HCT116 (cell line): ENCODE measurements around the gene TANC1.

Source experiments
- CEBPB ChIP-seq: IDR thresholded peaks from 2 replicates; pipeline ENCODE4 v1.6.1; 2012; ENCODE audit warnings: low read depth
- ELF1 ChIP-seq: IDR thresholded peaks from 2 replicates; pipeline ENCODE4 v1.6.1; 2012; ENCODE audit warnings: low read depth, borderline replicate concordance
- EZH2phosphoT487 ChIP-seq: fragments of 200-600 bp; IDR thresholded peaks from 2 replicates; pipeline ENCODE4 v1.6.1; 2018; ENCODE audit warnings: antibody characterized with exemption, borderline replicate concordance
- ZNF274 ChIP-seq: fragments of 200-500 bp; sonication (Bioruptor generic); IDR thresholded peaks from 2 replicates; pipeline ENCODE4 v1.6.1; 2014; ENCODE audit warnings: mild to moderate bottlenecking, low read depth, low read length, inconsistent platforms
- TF ChIP-seq, protein P1 (sequence below), 3 experiments: fragments of 200-600 bp in 1 of 3; sonication (generic) in 1 of 3; IDR thresholded peaks in 2 of 3; conservative IDR thresholded peaks in 1 of 3; 2 replicates each; pipeline ENCODE4 v1.5.1; 2012 to 2017; ENCODE audit warnings: low read depth in 2 of 3, low read length in 2 of 3, antibody characterized with exemption in 1 of 3, borderline replicate concordance in 1 of 3, control low read depth in 1 of 3, mild to moderate bottlenecking in 1 of 3, mixed read lengths in 1 of 3, mixed run types in 1 of 3, moderate library complexity in 1 of 3; ENCODE audit not compliant: insufficient read depth in 1 of 3

GRCh38 chr2:159230145-159230877 is 261.9 kb downstream of the TANC1 start:
- TF ChIP-seq, protein P1, sequence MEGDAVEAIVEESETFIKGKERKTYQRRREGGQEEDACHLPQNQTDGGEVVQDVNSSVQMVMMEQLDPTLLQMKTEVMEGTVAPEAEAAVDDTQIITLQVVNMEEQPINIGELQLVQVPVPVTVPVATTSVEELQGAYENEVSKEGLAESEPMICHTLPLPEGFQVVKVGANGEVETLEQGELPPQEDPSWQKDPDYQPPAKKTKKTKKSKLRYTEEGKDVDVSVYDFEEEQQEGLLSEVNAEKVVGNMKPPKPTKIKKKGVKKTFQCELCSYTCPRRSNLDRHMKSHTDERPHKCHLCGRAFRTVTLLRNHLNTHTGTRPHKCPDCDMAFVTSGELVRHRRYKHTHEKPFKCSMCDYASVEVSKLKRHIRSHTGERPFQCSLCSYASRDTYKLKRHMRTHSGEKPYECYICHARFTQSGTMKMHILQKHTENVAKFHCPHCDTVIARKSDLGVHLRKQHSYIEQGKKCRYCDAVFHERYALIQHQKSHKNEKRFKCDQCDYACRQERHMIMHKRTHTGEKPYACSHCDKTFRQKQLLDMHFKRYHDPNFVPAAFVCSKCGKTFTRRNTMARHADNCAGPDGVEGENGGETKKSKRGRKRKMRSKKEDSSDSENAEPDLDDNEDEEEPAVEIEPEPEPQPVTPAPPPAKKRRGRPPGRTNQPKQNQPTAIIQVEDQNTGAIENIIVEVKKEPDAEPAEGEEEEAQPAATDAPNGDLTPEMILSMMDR (IDR thresholded peaks at IDR 0.05 in 2 of 3, conservative IDR thresholded peaks at IDR 0.05 in 1 of 3; ENCODE audit: borderline replicate concordance in 1 of 3, insufficient read depth in 1 of 3, low read depth in 2 of 3, low read length in 2 of 3) = no peak
- no peak for TF ChIP-seq CEBPB
- TF ChIP-seq ELF1 = no peak
- no peak for TF ChIP-seq ZNF274
- no peak for TF ChIP-seq EZH2phosphoT487
